ENCODE measurements around the gene ARFIP2. TPM values are rescaled to one million over a fixed set of nuclear protein-coding genes. Genes with fewer than 3 reads are reported as not detected.

The ARFIP2 gene
- total and polyA plus RNA-seq, 4 donors: 14.9 to 56.1 (median 43.4) TPM

DNA sequence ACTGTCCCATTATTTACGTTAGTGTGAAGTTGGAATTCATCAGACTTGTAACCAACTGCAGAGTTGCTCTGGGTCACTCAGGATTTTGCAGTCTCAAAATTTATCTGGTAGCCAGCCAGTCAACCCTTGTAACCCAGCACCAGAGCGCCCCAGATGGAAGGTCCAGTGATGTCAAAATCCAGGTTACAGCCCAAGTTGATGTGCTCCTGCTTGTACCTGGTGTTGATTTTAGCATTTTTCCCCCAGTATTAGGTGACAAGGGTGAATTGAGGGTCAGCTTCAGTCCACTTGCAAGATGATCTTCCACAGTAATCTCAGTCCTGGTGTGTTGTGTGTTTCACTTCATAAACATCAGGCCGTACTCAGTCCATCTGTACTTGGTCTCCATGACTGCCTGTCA, 7.7 kb upstream of the ARFIP2 start:
- H3K4me3 ChIP-seq (ENCODE audit: low read length in 2 of 2): no peak overlapping the region
- ATAC-seq (ENCODE audit: low FRiP score) (no peak), DNase-seq (no peak)
- intact Hi-C loops (cut with DNase I): no loop called here
- no peaks in the 10 kb centered on the region for H3K4me1 ChIP-seq (ENCODE audit: control insufficient read depth in 1 of 2, insufficient read depth in 2 of 2, low read length in 2 of 2)
- no peaks in the 10 kb centered on the region for H3K27me3 ChIP-seq (ENCODE audit: control insufficient read depth in 1 of 2, insufficient read depth in 2 of 2, low read length in 1 of 2)
- peaks cover 0 to 3% of the 10 kb centered on the region in 2 donors for H3K36me3 ChIP-seq (ENCODE audit: control insufficient read depth in 1 of 2, insufficient read depth in 2 of 2, low read length in 1 of 2)
- H3K9me3 ChIP-seq (ENCODE audit: control insufficient read depth, low read length): no peaks in the 10 kb centered on the region
- no peak overlapping the region for H3K27ac ChIP-seq (ENCODE audit: low read depth in 1 of 2, low read length in 2 of 2)
- WGBS, 2 donors: 81 to 89% methylated on average over 3 of the region's 3 CpGs

- DNase-seq (no peak), ATAC-seq (ENCODE audit: low FRiP score) (no peak)
- H3K4me1 ChIP-seq (ENCODE audit: control insufficient read depth in 1 of 2, insufficient read depth in 2 of 2, low read length in 2 of 2): no peaks in the 10 kb centered on the region
- intact Hi-C loops (cut with DNase I): no loop called here
- 88 to 89% methylated on average over 6 of the region's 6 CpGs for WGBS, 2 donors
- no peaks in the 10 kb centered on the region for H3K9me3 ChIP-seq (ENCODE audit: control insufficient read depth, low read length)
- peaks cover 0 to 3% of the 10 kb centered on the region in 2 donors for H3K36me3 ChIP-seq (ENCODE audit: control insufficient read depth in 1 of 2, insufficient read depth in 2 of 2, low read length in 1 of 2)
- H3K27me3 ChIP-seq (ENCODE audit: control insufficient read depth in 1 of 2, insufficient read depth in 2 of 2, low read length in 1 of 2): no peaks in the 10 kb centered on the region
- no peak overlapping the region for H3K4me3 ChIP-seq (ENCODE audit: low read length in 2 of 2)
- no peak overlapping the region for H3K27ac ChIP-seq (ENCODE audit: low read depth in 1 of 2, low read length in 2 of 2)
Measured at GRCh38 chr11:6488342-6488741, 7.2 kb upstream of the ARFIP2 start.

DNA sequence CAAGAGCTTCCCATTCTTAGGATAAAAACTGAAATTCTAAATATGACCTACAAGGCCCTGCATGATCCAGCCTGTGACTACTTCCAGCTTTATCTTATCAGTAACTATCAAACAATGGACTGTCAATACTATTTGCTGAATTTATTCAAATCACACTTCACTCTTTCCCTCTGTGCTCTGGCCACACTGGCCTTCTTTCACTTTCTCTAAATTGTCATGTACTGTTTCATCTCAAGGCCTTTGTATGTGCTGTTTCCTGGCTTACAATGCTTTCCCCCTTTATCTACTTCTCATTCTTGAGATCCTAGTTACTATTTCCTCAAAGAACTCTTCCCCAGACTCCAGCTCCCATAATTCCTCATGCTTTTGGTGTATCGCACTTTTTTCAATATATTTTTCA, 5.8 kb upstream of the ARFIP2 start:
- intact Hi-C loops (cut with DNase I): no loop called here

DNA sequence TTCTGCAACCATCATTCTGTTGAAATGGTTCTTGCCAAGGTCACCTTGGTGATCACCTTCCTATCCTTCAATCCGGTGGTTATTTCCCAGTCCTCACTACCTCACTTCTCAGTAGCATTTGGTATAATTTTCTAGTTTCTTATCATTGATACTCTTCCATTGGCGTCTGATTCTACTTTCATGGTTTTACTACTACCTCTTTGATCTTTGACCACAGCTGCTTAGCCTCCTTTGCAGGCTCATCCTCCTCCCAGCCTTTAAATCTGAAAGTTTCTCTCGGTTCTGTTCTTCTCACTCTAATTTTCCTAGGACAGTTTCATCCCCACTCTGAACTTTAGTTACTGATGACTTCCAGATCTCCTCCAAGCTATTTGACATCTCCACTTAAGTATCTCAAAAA, 5.1 kb upstream of the ARFIP2 start:
- 84 to 90% methylated on average over 3 of the region's 3 CpGs for WGBS, 2 donors
- intact Hi-C loops (cut with DNase I): no loop called here
- H3K9me3 ChIP-seq (ENCODE audit: control insufficient read depth, low read length): no peaks in the 10 kb centered on the region
- ATAC-seq (ENCODE audit: low FRiP score) (no peak), DNase-seq (no peak)
- H3K4me3 ChIP-seq (ENCODE audit: low read length in 2 of 2): no peak overlapping the region
- H3K27me3 ChIP-seq (ENCODE audit: control insufficient read depth in 1 of 2, insufficient read depth in 2 of 2, low read length in 1 of 2): no peaks in the 10 kb centered on the region
- H3K4me1 ChIP-seq (ENCODE audit: control insufficient read depth in 1 of 2, insufficient read depth in 2 of 2, low read length in 2 of 2): peaks cover 0 to 2% of the 10 kb centered on the region in 2 donors
- peaks cover 0 to 3% of the 10 kb centered on the region in 2 donors for H3K36me3 ChIP-seq (ENCODE audit: control insufficient read depth in 1 of 2, insufficient read depth in 2 of 2, low read length in 1 of 2)
- no peak overlapping the region for H3K27ac ChIP-seq (ENCODE audit: low read depth in 1 of 2, low read length in 2 of 2)

More for the DNA sequence above, 5.8 kb upstream of the ARFIP2 start:
- Histone ChIP-seq H3K4me1 (ENCODE audit: control insufficient read depth in 1 of 2, insufficient read depth in 2 of 2, low read length in 2 of 2) (peaks cover 0 to 2% of the 10 kb centered on the region in 2 donors), H3K27me3 (ENCODE audit: control insufficient read depth in 1 of 2, insufficient read depth in 2 of 2, low read length in 1 of 2) (no peaks in the 10 kb centered on the region), H3K9me3 (ENCODE audit: control insufficient read depth, low read length) (no peaks in the 10 kb centered on the region), H3K27ac (ENCODE audit: low read depth in 1 of 2, low read length in 2 of 2) (no peak overlapping the region), H3K36me3 (ENCODE audit: control insufficient read depth in 1 of 2, insufficient read depth in 2 of 2, low read length in 1 of 2) (peaks cover 0 to 3% of the 10 kb centered on the region in 2 donors), H3K4me3 (ENCODE audit: low read length in 2 of 2) (no peak overlapping the region)
- WGBS, 2 donors: 92 to 93% methylated on average over 1 of the region's 1 CpG
- ATAC-seq (ENCODE audit: low FRiP score): no peak
- no peak for DNase-seq

GRCh38 chr11:6485661-6486060, 4.5 kb upstream of the ARFIP2 start:
- DNase-seq: no peak
- Histone ChIP-seq H3K4me1 (ENCODE audit: control insufficient read depth in 1 of 2, insufficient read depth in 2 of 2, low read length in 2 of 2) (peaks cover 0 to 2% of the 10 kb centered on the region in 2 donors), H3K27me3 (ENCODE audit: control insufficient read depth in 1 of 2, insufficient read depth in 2 of 2, low read length in 1 of 2) (no peaks in the 10 kb centered on the region), H3K27ac (ENCODE audit: low read depth in 1 of 2, low read length in 2 of 2) (no peak overlapping the region), H3K36me3 (ENCODE audit: control insufficient read depth in 1 of 2, insufficient read depth in 2 of 2, low read length in 1 of 2) (peaks cover 0 to 3% of the 10 kb centered on the region in 2 donors), H3K9me3 (ENCODE audit: control insufficient read depth, low read length) (no peaks in the 10 kb centered on the region), H3K4me3 (ENCODE audit: low read length in 2 of 2) (no peak overlapping the region)
- intact Hi-C loops (cut with DNase I): no loop called here
- WGBS, 2 donors: 81 to 83% methylated on average over 3 of the region's 3 CpGs
- no peak for ATAC-seq (ENCODE audit: low FRiP score)

- H3K9me3 ChIP-seq (ENCODE audit: control insufficient read depth, low read length): no peaks in the 10 kb centered on the region
- DNase-seq: no peak
- ATAC-seq (ENCODE audit: low FRiP score): no peak
- no peak overlapping the region for H3K27ac ChIP-seq (ENCODE audit: low read depth in 1 of 2, low read length in 2 of 2)
- intact Hi-C loops (cut with DNase I): loop anchor here in 1 of 2 donors (5.0 kb wide), 1 partner anchor 199 kb away; the partner anchor contains the start of gene MRPL17
- H3K27me3 ChIP-seq (ENCODE audit: control insufficient read depth in 1 of 2, insufficient read depth in 2 of 2, low read length in 1 of 2): no peaks in the 10 kb centered on the region
- WGBS, 2 donors: 87 to 88% methylated on average over 6 of the region's 6 CpGs
- H3K4me1 ChIP-seq (ENCODE audit: control insufficient read depth in 1 of 2, insufficient read depth in 2 of 2, low read length in 2 of 2): peaks cover 0 to 2% of the 10 kb centered on the region in 2 donors
- H3K36me3 ChIP-seq (ENCODE audit: control insufficient read depth in 1 of 2, insufficient read depth in 2 of 2, low read length in 1 of 2): peaks cover 0 to 3% of the 10 kb centered on the region in 2 donors
- H3K4me3 ChIP-seq (ENCODE audit: low read length in 2 of 2): no peak overlapping the region
Measured at GRCh38 chr11:6483015-6483414, 1.9 kb upstream of the ARFIP2 start.

DNA sequence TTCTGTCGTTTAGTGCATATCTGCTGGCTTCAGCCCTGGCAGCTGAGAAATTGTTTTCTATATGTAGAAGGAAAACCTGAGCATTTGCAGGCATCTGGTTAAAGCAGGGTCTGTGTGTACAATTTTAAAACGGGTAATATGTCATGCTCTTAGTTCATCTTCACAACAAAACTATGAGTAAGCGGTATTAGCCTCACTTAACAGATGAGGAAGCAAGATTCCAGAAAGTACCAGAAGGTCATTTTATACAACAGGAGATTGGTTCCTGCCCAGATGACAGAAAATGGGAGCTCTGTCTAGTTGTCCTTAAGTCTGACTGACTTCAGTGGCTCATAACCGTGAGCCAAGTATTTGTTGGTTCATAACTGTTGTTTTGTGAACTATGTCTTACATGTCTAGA, 1.3 kb upstream of the ARFIP2 start:
- no peaks in the 10 kb centered on the region for H3K9me3 ChIP-seq (ENCODE audit: control insufficient read depth, low read length)
- peak overlapping the region in 1 of 2 donors; percentile 56 for H3K4me3 ChIP-seq (ENCODE audit: low read length in 2 of 2)
- intact Hi-C loops (cut with DNase I): loop anchor here in 1 of 2 donors (5.0 kb wide), 1 partner anchor 200 kb away; the partner anchor contains the start of gene MRPL17
- 68 to 76% methylated on average over 4 of the region's 4 CpGs for WGBS, 2 donors
- ATAC-seq (ENCODE audit: low FRiP score) (no peak), DNase-seq (no peak)
- H3K27ac ChIP-seq (ENCODE audit: low read depth in 1 of 2, low read length in 2 of 2): no peak overlapping the region
- H3K36me3 ChIP-seq (ENCODE audit: control insufficient read depth in 1 of 2, insufficient read depth in 2 of 2, low read length in 1 of 2): peaks cover 0 to 3% of the 10 kb centered on the region in 2 donors
- H3K27me3 ChIP-seq (ENCODE audit: control insufficient read depth in 1 of 2, insufficient read depth in 2 of 2, low read length in 1 of 2): no peaks in the 10 kb centered on the region
- peaks cover 0 to 2% of the 10 kb centered on the region in 2 donors for H3K4me1 ChIP-seq (ENCODE audit: control insufficient read depth in 1 of 2, insufficient read depth in 2 of 2, low read length in 2 of 2)

DNA sequence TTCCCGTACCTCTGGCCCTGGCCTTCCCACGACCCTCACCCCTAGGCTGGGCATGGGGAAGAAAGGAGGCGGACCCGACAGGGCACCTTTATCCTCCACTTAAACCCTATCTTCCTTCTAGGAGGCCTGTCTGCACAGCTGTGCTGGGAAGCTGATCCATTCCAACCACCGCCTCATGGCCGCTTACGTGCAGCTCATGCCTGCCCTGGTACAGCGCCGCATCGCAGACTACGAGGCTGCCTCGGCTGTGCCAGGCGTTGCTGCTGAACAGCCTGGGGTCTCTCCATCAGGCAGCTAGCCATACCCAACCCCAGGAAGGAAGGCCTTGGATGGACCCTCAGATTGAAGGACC, 769 bp upstream of the ARFIP2 start:
- peak overlapping the region; percentile 30 to 56 for H3K4me3 ChIP-seq (ENCODE audit: low read length in 2 of 2)
- no peaks in the 10 kb centered on the region for H3K27me3 ChIP-seq (ENCODE audit: control insufficient read depth in 1 of 2, insufficient read depth in 2 of 2, low read length in 1 of 2)
- WGBS, 2 donors: 2 to 9% methylated on average over 13 of the region's 13 CpGs
- intact Hi-C loops (cut with DNase I): loop anchor here in 1 of 2 donors (5.0 kb wide), 1 partner anchor 200 kb away; the partner anchor contains the start of gene MRPL17
- H3K36me3 ChIP-seq (ENCODE audit: control insufficient read depth in 1 of 2, insufficient read depth in 2 of 2, low read length in 1 of 2): peaks cover 0 to 3% of the 10 kb centered on the region in 2 donors
- no peaks in the 10 kb centered on the region for H3K9me3 ChIP-seq (ENCODE audit: control insufficient read depth, low read length)
- H3K4me1 ChIP-seq (ENCODE audit: control insufficient read depth in 1 of 2, insufficient read depth in 2 of 2, low read length in 2 of 2): peaks cover 0 to 2% of the 10 kb centered on the region in 2 donors
- peak overlapping the region in 1 of 2 donors; percentile 30 for H3K27ac ChIP-seq (ENCODE audit: low read depth in 1 of 2, low read length in 2 of 2)
- no peak for DNase-seq
- no peak for ATAC-seq (ENCODE audit: low FRiP score)

DNA sequence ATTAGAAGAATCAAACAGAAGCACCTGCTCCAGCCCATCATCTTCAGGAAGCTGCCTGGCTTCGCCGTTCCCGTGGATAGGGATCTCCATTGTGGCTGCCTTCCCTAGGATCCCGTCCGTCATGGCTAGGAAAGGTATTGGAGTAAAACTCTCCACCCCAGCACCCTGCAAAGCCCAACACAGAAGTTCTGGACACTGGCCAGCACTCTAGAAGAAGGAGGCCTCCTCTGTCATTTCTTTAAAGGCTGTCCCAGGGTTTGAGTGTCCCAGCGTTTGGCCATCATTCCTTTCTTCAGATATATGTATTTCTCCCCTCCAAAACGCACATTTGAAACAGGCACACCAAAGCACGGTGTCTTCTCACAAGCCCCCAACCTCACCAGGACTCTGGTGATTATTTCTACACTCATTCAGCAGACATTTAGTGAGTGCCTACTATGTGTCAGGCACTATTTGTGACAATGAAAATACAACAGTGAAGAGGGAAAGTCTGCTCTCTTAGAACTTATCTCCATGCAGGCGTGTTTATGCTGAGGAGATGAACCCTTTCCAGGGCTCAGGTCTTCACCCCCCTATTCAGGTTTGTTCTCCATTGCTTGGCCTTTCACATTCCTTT, 724 bp downstream of the ARFIP2 start:
- intact Hi-C loops (cut with DNase I): loop anchor here in 1 of 2 donors (5.0 kb wide), 1 partner anchor 202 kb away; the partner anchor contains the start of gene MRPL17

More for the DNA sequence above, 724 bp downstream of the ARFIP2 start:
- DNase-seq: no peak
- H3K9me3 ChIP-seq (ENCODE audit: control insufficient read depth, low read length): no peaks in the 10 kb centered on the region
- no peak for ATAC-seq (ENCODE audit: low FRiP score)
- H3K27me3 ChIP-seq (ENCODE audit: control insufficient read depth in 1 of 2, insufficient read depth in 2 of 2, low read length in 1 of 2): no peaks in the 10 kb centered on the region
- peaks cover 0 to 3% of the 10 kb centered on the region in 2 donors for H3K36me3 ChIP-seq (ENCODE audit: control insufficient read depth in 1 of 2, insufficient read depth in 2 of 2, low read length in 1 of 2)
- peak overlapping the region in 1 of 2 donors; percentile 75 for H3K27ac ChIP-seq (ENCODE audit: low read depth in 1 of 2, low read length in 2 of 2)
- peak overlapping the region; percentile 68 to 78 for H3K4me3 ChIP-seq (ENCODE audit: low read length in 2 of 2)
- 32 to 34% methylated on average over 9 of the region's 9 CpGs for WGBS, 2 donors
- H3K4me1 ChIP-seq (ENCODE audit: control insufficient read depth in 1 of 2, insufficient read depth in 2 of 2, low read length in 2 of 2): peaks cover 0 to 2% of the 10 kb centered on the region in 2 donors

Data from aorta (tissue), 5 donors.